Stimulated activated CD4-positive, alpha-beta T cell treated with anti-CD3 and anti-CD28 coated beads, Interleukin-1b, Interleukin-23, amount 100 ng/mL, for 48 hours (primary cell): ENCODE results near the gene NCOA3.
"Not testable (repeated sequence)": the region's sequence is repeated elsewhere in the genome, so short reads cannot be mapped to it uniquely, and the experiment has no call there.

Experiments used
- DNase-seq: peaks from one replicate; pipeline ENCODE4 v3.0.0-alpha.2; 2020

NCOA3 gene

GRCh38 chr20:47502271-47503239 lies 868 bp downstream of the NCOA3 start:
- peak; percentile 19 for DNase-seq

GRCh38 chr20:47503685-47504084 lies 2.0 kb downstream of the NCOA3 start:
- DNase-seq = no peak

- no peak for DNase-seq
Measured at GRCh38 chr20:47506335-47506734, 4.6 kb downstream of the NCOA3 start.

- no peak for DNase-seq
Measured at GRCh38 chr20:47506850-47507249, 5.2 kb downstream of the NCOA3 start.

DNA sequence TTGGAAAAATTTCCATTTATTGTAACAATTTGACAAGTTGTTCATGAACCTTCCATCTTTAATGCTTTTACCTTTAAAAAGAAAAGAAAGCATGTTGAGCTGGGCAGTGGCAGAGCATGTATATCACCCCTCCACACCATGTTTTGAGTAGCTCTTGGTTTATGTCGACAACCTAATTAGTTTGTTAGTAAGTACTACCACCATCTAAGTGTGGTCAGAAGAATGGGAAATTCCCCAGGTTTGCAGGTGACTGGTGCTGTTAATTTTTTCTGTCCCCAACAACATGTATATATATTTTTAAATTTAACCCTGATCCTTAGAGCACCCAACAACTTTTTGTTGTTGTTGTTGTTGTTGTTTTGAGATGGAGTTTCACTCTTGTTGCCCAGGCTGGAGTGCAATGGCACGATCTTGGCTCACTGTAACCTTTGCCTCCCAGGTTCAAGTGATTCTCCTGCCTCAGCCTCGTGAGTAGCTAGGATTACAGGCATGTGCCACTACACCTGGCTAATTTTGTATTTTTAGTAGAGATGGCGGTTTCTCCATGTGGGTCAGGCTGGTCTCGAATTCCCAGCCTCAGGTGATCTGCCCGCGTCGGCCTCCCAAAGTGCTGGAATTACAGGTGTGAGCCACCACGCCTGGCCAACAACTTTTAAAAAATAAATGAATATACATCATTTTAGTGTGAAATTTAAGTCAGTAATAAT lies 5.7 kb downstream of the NCOA3 start:
- DNase-seq = not testable (repeated sequence)

GRCh38 chr20:47508278-47508677 lies 6.6 kb downstream of the NCOA3 start:
- no peak for DNase-seq

GRCh38 chr20:47509104-47509661 lies 7.5 kb downstream of the NCOA3 start:
- no peak for DNase-seq

DNA sequence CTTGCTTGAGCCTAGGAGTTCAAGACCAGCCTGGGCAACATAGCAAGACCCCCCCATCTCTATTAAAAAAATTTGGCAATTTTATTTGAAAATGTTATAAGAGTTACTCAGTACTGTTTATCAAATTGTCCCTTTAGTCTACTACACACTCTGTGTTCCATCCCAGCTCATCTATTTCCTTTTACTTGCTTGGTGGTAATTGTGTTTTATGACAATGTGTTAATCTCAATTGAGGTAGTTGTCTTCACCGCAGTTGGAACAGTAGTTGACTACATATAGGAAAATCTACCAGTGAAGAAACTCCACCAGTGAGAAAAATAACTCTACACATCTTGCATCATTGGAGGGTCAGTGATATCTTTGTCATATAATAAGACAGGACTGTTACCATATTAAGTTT lies 8.0 kb downstream of the NCOA3 start:
- DNase-seq = no peak

DNA sequence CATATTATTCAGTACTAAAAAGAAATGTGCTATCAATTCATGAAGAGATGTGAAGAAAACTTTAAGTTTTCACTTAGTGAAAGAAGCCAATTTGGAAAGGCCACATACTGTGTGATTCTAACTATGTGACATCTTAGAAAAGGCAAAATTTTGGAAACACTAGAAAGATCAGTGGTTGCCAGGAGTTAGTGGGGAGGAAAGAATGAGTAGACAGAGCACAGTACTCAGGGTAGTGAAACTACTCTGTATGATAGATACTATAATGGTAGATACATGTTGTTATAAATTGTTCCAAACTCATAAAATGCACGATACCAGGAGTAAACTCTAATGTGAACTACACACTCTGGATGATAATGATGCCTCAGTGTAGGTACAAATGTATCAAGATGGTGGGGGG lies 14.2 kb downstream of the NCOA3 start:
- no peak for DNase-seq

GRCh38 chr20:47521059-47521808 lies 19.5 kb downstream of the NCOA3 start:
- no peak for DNase-seq

DNA sequence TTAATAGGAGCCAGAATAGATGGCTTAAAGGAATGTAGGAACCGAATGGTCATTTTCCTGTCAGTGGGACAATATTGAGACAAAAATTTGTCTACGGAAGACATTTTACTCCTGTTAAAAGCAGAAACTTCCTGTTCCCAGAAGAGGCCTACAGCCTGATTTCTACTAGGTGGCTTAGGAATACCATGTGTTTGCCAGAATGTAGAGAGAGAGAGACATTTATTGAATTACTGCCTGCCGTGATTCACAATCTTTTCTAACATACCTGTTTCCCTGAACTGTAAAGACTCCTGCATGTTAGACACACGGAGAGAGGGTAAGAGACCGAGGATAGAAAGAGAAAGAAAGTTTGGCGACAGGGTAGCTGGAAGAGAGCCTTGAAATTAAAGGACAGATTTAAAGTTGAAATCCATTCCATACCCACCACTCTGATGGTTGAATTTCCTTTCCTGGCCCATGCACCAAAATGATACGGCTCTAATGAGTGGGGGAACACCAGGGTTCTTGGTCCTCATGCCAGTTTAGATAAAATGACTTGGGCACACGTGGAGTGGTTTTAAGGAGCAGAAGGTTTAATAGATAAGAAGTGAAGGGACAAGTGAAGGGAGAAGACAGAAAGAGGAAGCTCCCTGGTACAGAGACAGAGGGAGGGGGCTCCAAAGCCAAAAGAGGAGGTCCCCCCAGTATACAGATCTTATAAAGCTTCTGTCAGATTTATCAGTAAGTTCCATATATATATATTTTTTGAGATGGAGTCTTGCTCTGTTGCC lies 22.5 kb downstream of the NCOA3 start:
- DNase-seq = no peak

- DNase-seq = no peak
Measured at GRCh38 chr20:47527004-47527800, 25.5 kb downstream of the NCOA3 start.

DNA sequence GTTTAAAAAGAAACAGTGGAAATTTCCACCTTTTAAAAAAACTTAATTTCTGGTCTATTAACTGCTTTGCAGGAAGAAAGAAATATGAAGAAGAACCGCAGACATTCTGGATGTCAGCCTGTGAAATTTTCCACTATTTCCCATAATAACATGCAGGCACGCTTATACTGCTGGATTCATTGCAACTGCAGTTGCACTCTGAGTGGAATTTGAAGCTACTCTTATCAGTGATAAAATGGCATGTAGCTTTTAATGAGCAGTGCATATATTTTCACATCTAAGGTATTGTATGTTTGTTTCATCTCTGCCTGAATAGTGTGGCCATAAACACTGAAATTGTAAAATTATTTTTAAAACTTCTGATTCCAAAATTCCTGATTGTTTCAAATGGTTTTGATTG lies 28.2 kb downstream of the NCOA3 start:
- no peak for DNase-seq

GRCh38 chr20:47531458-47531857 lies 29.8 kb downstream of the NCOA3 start:
- no peak for DNase-seq

GRCh38 chr20:47532002-47532401 lies 30.3 kb downstream of the NCOA3 start:
- no peak for DNase-seq

- DNase-seq = no peak
Measured at GRCh38 chr20:47533518-47534062, 31.9 kb downstream of the NCOA3 start.

- no peak for DNase-seq
Measured at GRCh38 chr20:47534405-47534804, 32.7 kb downstream of the NCOA3 start.

DNA sequence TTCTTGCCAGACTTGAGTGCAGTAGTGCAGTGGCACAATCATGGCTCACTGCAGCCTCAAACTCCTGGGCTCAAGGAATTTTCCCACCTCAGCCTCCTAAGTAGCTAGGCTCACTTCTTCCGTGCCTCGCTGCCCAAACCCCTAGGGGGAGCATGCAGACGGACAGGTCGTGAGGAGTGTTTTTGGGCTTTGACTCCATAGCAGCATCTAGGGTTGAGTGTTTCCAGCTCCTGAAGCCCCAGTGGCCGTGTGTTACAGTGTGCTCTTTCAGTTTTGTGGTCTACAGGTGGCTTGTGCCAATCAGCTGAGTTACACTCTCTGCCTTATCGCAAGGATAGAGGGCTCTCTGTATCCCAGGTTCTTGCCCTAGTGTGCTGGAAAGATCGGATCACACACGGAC lies 33.4 kb downstream of the NCOA3 start:
- DNase-seq = no peak

DNA sequence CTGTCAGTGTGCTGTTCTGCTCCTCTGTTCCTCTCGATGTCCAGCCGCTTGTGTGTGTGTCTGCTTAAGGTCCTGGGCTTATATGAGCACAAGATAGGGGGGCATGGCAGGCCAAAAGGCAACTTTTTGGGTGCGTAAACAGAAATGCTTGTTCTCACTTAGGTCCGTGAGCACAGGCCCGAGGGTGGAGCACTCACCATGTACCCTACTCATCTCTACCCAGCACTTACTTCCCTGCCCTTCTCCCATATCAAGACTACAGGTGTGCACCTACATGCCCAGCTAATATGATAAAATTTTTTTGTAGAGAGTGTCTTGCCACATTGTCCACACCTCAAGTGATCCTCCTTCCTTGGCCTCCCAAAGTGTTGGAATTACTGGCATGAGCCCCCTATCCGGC lies 34.3 kb downstream of the NCOA3 start:
- no peak for DNase-seq

GRCh38 chr20:47540443-47541354 lies 39.0 kb downstream of the NCOA3 start:
- no peak for DNase-seq
